GM21360 (cell line): Measurements from ENCODE around the gene PRTN3.
"Not testable (repeated sequence)": the region's sequence is repeated elsewhere in the genome, so short reads cannot be mapped to it uniquely, and the experiment has no call there.

Experiments used
- ATAC-seq: cut with Tn5 transposase; IDR thresholded peaks from one replicate; pipeline ENCODE4 v1.9.1; 2021; ENCODE audit warnings: mild to moderate bottlenecking, moderate library complexity; ENCODE audit not compliant: unreplicated experiment

Gene PRTN3

DNA sequence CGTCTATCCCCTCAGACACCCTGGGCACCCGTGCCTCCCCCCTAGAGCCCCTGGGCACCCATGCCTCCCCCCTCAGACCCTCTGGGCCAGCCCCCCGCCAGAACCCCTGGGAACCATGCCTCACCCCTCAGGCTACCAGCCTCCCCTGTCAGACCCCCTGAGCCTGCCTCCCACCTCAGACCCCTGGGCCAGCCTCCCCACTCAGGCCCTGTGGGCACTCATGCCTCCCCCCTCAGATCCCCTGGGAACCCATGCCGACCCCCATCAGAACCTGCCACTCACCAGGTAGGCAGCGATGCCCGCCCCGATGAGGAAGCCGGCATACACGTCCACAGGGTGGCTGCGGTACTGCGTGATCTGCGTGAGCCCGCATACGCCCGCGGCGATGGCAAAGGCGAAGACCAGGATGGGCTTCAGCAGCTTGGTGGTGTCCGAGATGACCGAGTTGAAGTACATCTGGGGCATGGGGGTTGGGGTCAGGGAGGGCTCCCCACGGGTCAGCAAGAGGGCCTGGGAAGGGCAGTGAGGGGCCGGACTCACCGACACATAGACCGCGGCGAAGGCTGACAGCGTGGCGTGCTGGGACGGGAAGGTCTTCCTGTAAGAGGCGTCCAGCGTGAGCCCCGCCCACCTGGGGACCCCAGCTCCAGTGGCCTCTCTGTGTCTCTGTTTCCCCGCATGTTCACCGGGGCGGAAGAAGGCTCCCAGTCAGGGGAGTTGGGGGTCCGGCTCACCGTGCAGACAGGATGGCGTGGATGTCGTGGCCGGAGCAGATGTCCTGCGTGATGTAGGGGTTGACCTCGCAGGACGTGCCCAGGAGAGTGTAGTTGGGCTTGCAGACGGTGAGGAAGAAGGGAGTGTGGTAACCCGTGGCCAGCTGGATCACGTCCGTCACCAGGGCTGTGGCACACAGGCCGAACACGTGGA lies 26.4 kb upstream of the PRTN3 start:
- no peak for ATAC-seq

GRCh38 chr19:815079-815774 lies 25.6 kb upstream of the PRTN3 start:
- ATAC-seq = no peak

- no peak for ATAC-seq
Measured at GRCh38 chr19:815775-816499, 24.9 kb upstream of the PRTN3 start.

- no peak for ATAC-seq
Measured at GRCh38 chr19:816500-816857, 24.3 kb upstream of the PRTN3 start.

- not testable (repeated sequence) for ATAC-seq
Measured at GRCh38 chr19:820212-820611, 20.6 kb upstream of the PRTN3 start.

DNA sequence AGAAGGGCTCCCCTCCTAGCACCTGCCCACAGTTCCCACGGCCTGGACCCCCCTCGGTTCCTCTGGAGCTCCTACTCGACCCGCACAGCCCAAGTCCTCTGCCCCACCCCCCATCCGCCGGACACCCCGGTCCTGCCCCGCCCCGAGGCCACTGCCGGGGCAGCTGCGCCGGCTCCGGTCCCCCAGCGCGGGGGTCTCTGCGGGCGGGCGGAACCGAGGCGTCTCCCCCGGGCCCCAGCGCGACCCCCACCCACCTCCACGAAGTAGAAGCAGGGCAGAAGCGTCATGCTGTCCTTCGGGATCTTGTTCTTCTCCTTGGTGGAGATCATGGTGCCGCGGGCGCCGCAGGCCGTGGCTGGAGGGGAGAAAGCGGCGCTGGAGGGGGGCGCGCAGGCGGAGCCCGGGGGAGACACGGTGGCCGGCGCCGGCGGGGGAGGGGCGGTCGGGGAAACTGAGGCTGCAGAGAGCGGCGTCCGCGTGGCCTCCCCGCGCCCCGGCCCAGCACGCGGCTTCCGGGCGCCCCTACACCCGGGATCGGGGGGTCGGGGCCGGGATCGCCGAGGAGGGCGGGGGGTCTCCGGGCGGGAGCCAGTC lies 19.5 kb upstream of the PRTN3 start:
- no peak for ATAC-seq

GRCh38 chr19:821825-822503 lies 18.8 kb upstream of the PRTN3 start, which contains the start of gene PLPPR3:
Gene PLPPR3, minus strand, starts transcription at chr19:821955. Its CDS starts 396 bp downstream, at chr19:821559.
- no peak for ATAC-seq

GRCh38 chr19:823565-824121 lies 17.2 kb upstream of the PRTN3 start:
- no peak for ATAC-seq

- no peak for ATAC-seq
Measured at GRCh38 chr19:824885-825284, 15.9 kb upstream of the PRTN3 start.

- ATAC-seq = no peak
Measured at GRCh38 chr19:825897-826644, 14.7 kb upstream of the PRTN3 start.

DNA sequence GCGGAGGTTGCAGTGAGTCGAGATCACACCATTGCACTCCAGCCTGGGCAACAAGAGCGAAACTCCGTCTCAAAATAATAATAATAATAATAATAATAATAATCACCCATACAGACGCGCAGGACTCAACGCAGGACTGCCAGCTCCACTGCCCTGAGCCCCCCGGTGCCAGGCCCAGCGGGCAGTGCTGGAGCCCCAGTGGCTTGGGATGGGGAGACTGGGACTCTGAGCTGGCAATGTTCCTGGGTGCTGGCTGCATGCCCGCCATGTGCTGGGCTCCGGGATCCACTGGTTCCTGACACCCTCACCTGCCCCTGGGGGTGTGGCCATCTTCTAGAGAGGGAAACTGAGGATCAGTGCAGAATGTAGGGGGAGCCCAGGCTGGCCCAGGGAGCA lies 13.5 kb upstream of the PRTN3 start:
- no peak for ATAC-seq

DNA sequence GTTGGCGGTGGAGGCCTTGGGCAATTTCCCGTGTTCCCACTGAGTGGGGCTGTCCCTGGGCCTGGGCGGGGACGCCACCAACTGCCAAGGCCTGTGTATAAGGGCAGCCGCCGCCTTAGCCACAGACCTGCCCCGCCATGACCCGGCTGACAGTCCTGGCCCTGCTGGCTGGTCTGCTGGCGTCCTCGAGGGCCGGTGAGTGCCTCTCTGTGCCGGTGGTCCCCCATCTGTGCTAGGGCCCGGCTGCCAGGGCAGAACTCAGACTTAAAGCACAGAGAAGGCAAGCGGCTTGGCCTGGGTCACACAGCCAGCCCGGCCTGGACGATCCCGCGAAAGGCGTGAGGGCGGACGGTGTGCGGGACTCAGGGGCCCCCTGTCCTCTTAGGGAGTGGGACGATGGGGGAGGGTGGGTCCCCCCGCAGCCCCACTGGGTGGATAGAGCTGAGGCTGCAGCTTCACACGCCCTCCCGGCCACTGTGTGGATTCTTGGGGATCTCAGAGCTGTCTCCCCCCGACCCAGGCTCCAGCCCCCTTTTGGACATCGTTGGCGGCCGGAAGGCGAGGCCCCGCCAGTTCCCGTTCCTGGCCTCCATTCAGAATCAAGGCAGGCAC lies 13.0 kb upstream of the PRTN3 start, which contains the start of gene AZU1:
TSS of gene AZU1 (plus strand) at position 128 of the 612 bp plus-strand sequence. CDS start at position 138, 10 bp downstream.
- no peak for ATAC-seq

DNA sequence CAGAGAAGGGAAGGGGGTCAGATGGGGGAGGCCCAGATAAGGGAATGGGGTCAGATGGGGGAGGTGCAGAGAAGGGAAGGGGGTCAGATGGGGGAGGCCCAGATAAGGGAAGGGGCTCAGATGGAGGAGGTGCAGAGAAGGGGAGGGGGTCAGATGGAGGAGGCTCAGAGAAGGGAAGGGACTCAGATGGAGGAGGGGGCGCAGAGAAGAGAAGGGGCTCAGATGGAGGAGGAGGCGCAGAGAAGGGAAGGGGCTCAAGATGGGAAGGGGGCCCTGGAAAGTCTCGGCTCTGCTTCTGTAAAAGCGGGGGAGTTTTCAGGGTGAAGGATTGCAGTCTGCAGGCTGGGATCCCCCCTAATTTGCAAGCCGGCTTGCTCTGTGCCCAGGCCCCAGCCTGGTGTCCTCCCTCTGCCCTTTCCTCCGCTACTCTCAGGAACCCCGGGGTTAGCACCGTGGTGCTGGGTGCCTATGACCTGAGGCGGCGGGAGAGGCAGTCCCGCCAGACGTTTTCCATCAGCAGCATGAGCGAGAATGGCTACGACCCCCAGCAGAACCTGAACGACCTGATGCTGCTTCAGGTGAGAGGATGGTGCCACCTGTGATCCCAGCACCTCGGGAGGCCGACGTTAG lies 11.6 kb upstream of the PRTN3 start:
- no peak for ATAC-seq

DNA sequence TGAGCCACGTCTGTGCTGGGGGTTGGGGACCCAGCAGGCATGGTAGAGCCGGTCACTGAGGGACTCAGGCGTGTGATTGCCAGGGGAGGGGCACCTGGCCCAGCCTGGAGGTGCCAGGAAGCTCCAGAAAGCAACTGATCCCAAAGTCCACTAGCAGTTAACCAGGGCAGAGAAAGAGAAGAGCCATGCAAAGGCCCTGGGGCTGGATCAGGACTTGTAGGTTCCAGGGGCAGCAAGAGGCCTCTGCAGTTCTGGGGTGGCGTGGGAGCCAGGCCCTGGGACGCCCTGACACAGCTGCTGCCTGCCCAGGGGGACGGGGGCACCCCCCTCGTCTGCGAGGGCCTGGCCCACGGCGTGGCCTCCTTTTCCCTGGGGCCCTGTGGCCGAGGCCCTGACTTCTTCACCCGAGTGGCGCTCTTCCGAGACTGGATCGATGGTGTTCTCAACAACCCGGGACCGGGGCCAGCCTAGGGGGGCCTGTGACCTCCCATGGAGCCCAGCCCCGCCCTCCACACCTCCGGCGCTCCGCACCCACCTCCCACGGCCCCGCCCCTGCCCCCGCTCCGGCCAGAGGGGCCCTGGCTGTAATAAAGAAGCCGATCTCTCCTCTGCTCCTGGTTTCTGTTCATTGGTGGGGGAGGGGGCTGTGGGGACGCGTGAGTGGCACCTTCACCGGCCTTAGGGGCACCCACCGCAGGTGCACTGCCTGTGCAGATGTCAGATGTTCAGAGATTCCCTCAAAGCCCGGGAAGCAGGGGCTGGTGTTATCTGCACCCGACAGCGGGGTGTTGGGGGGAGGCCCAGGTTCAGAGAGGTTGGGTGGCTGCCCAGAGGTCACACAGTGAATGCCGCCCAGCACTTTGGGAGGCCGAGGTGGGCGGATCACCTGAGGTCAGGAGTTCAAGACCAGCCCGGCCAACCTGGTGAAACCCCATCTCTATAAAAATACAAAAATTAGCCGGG lies 9.1 kb upstream of the PRTN3 start:
- ATAC-seq = no peak

DNA sequence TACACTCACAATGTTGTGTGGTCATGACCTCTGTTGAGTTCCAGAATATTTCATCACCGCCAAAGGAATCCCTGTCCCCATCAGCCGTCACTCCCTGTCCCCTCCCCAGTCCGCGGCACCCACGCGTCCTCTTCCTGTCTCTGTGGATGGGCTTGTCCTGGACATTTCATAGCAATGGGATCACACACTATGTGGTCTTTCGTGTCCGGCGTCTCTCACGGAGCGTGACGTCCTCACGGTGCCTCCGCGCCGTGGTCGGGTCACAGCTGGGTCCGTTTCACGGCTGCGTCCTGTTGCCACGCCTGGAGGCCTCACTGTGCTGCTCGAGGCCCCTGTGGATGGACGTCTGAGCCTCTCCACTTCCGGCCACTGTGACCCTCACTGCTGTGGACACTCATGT lies 6.6 kb upstream of the PRTN3 start:
- ATAC-seq = no peak

DNA sequence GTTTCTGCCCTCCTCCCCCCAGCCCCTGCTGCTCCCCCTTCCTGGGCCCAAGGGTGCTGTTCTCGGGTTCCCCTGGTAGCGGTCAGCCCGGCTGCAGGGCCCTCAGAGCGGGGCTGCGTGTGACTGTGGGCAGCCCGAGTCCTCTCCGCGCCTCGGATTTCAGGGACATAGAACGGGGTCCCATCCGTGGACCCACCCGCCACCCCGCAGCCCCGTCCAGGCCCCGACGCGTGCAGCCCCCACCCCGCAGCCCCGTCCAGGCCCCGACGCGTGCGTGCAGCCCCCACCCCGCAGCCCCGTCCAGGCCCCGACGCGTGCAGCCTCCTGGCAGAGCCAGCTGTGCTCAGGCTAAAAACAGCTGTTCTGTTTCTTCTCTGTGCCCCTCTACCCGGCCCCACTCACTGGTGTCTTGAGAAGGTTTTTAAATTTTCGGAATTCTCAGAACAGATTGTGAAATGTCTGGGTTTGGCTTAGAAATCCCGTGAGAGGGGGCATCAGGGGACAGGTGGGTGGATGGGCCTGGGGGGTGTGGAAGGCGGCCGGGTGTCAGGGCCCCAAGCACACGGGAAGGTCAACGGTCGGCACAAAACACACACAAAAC lies 5.5 kb upstream of the PRTN3 start:
- no peak for ATAC-seq

GRCh38 chr19:842802-843179 lies 2.0 kb downstream of the PRTN3 start:
- not testable (repeated sequence) for ATAC-seq
